Hindlimb muscle (tissue), 1 donor: ENCODE measurements around the gene SRGAP1. TPM values are rescaled to one million over a fixed set of nuclear protein-coding genes. Genes with fewer than 3 reads are reported as not detected.
"Not testable (repeated sequence)": the region's sequence is repeated elsewhere in the genome, so short reads cannot be mapped to it uniquely, and the experiment has no call there.

Source experiments
- DNase-seq: peaks from one replicate; pipeline ENCODE4 v3.0.0-alpha.2; 2013
- polyA plus RNA-seq: library from polyadenylated mRNA; unstranded; fragments of 120-200 nt; gene quantifications from one replicate; pipeline ENCODE4 v1.2.1, GENCODE V29; 2013; ENCODE audit not compliant: insufficient read length

The SRGAP1 gene
- polyA plus RNA-seq, 1 donor: 6.6 TPM

DNA sequence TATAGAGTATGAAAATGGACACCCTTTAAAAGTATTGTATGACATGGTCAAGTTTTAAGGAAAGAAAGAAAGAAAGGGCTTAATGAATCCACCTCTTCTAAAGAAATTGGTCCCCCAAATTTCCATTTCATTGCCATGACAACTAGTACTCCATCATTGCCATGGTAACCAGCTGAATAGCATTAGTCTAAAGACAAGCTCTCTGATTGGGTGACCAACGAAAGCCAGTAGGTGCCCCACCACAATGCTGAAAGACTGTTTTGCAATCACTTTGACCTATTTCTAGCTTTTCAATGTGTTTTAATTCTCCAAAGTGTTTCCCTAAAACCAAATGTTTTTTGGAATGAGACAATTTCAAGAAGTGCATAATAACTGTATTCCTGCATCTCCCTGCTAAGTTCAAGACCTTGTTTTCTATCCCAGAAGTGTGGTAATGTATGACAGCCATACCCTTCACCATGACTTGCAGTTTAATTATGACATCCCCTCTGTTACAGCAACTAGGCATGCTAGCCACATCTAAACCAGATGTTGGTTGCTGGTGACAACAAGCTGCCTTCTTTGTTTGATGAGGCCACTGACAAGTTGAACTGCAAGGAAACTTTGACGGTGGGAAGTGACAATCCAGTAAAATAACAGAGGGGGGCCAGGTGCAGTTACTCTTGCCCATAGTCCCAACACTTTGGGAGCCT, 330.9 kb downstream of the SRGAP1 start:
- DNase-seq: no peak

DNA sequence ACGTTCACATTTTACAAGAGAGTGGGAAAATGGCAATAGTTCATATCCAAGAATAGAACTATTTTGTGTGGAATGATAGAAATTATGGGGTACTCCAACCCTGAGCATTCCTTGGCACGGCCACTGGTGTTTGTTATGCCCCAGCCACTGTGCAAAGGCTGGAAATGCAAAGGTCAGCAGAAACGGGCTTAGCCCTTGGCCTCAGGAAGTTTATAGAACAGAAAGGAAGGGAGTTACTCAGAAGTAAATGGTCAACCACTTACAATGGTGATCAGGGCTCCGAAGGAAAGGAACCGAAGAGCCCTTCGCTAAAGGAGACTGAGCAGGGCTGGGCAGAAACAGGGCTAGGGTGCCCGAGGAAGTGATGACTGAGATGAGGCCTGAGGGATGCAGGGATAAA, 332.5 kb downstream of the SRGAP1 start:
- DNase-seq: no peak

DNA sequence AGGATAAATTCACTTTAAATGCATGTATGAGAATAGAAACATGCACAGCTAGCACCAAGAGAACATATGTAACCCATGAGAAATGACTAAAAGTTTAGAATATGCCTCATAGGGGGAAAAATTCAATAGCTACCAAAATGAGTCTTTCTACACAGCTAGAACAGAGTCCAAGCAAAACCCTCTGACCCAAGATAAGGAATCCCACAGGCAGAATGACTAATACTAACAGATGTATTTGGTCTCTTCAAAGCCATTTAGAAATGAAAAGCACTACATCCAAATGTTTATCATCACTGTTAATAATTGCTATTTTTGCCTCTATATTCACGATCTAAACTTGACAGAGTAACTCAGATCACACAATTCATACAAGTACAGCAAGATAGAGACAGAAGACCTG, 333.6 kb downstream of the SRGAP1 start:
- no peak for DNase-seq

DNA sequence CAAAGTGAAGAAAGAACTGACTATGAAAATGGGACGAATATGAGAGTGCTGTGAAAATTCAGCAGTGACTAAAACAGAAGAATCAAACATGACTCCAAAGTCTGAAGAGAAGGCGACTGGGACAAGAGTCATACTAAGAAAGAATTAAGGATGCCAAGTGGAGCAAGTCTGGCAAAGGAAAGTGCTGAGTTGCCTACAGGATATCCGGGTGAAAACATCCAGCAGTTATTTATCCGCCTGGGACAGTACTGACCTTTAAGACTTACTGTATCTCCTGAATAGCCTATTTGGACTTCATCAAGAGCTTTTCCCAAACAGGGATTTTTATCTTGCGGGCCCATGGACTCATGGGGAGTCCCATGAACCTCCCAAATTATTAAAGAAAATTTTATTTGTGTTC, 336.5 kb downstream of the SRGAP1 start:
- DNase-seq: peak; percentile 4

DNA sequence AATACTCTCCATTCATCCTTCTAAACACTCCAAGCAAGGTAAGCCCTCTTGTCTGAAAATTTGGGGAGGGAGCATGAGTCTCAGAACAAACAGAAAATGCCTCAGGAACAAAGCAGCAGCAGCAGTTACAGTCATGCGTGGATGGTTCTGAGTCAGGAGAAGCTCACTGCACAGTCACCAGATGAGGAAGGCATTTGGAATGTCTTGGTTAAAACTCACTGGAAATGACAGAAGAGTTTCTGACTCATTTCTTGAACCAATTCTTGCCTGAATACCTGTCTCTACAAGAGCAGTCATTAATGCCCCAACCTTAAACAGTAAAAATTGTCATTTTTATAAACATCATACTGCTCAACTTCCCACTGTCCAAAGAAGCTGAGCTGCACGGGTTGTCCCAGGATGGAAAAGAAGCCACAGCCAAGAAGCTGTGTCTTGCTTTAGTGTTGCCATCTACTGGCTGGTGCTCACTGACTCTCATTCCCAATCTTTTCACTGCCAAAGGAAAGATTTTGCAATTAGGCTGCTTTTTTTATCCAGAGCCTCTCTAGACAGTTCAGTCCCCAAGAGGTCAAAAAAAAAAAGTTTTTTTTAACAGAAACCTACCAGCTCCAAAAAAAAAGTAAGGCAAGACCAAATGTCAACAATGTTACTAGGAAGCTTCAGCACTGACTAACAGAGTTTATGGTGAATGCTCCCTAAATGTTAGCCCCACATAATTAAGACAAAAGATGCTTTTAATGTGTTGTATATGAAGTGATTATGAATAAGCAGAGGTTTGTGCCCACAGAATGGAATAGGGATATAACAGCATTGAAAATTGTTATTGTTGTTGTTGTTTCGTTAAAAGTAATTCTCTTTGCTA, 337.2 kb downstream of the SRGAP1 start:
- DNase-seq: peak; percentile 66

DNA sequence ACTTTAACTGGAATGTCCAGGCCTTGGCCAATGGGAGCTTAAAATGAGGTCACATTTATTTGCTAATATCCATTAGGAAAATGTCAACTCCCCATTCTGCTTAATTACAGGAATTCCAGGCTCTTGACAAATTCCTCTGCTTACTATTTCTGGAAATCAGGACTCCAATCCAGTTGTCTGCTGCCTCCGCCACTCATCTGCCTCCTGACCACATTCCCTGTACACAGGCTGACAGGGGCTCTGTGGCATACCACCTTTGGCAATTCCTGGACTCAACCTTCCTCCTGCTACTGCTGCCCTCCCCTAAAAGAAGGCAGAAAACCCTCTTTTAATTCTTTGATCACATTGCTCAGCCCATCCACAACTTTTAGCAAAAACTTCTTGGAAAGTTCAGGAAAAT, 339.7 kb downstream of the SRGAP1 start:
- no peak for DNase-seq

DNA sequence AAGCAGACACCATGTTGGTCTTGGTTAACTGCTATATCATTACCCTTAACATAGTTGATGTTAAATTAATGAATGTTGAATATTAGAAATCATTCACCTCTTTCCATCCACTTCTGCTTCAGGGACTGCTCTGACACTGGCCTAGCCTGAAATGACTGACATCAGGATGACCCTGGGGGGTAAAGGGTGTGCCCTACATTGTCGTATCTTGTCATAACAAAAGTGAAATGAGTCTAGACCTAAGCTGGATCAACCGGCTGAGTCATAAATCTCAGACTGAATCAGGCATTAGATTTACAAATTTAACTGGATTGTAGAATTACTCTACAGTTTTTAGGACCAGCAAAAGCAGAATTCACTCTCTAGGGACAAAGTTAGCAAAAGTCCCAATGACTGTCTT, 342.3 kb downstream of the SRGAP1 start:
- DNase-seq: no peak

DNA sequence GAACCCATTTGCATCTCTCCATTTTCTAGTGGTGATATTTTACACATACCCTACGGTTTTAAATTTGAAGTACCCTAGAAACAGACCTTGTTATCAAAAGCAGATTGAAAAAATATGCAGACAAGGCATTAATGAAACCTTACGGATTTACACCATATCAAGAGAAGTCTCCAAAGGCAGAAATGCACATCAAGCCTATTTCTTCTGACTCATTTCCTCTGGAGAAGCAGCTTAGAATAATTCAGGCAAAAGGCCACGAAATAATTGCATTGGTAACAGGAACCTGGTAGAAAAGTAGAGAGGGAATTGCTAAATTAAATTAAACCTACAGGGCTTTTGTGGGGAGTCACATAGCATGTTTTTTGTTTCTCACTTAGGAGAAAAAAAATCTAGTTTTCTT, 342.9 kb downstream of the SRGAP1 start:
- no peak for DNase-seq

DNA sequence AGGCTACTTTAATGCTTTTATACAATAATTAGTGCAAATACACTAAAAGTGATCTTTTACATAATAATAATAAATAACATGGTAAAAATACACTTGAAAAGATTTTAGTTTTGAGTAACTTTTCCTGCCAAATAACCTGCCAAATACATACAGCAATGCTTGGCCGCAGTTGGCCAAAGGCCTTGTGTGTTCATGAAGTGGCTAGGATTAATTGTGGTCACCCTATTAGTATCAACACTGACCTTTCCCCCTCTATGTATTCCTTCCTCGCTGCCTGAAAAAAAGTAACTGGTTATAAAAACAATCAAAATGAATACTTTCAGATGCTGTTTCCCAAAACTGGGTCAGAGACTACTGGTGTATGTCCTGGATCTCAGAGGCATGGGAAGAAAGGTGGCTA, 343.3 kb downstream of the SRGAP1 start:
- no peak for DNase-seq

DNA sequence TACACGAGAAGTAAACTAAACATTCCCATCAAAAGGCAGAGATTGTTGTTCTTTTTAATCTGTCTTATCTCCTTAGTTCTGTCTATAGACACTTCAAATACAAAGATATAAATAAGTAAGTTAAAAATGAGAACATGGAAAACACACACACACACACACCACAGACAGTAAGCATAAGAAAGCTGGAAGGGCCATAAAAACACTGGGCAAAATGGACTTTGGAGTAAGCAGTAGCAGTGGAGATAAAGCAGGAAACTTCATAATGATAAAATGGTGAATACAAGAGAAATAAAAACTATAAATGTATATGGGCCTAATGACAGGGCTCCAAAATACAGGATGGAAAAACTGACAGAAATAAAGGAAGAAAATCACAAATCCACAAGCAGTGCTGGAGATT, 345.0 kb downstream of the SRGAP1 start:
- DNase-seq: no peak

DNA sequence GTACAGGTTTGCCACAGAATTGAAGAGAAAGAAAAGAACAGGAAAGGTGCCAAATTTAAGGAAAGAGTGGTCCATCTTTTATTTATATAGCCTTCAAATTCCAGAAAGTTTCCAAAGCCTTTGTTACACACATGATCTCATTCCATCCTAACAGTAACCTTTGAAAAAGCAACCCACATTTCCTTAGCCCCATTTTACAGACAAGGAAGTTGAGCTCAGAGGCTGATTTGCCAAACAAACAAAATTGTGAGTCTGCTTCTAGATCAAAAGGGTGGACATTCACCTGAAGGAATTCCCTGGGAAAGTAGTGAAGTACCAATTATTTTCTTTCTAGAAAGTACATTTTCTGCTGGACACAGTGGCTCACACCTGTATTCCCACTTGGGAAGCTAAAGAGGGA, 345.6 kb downstream of the SRGAP1 start:
- DNase-seq: no peak

DNA sequence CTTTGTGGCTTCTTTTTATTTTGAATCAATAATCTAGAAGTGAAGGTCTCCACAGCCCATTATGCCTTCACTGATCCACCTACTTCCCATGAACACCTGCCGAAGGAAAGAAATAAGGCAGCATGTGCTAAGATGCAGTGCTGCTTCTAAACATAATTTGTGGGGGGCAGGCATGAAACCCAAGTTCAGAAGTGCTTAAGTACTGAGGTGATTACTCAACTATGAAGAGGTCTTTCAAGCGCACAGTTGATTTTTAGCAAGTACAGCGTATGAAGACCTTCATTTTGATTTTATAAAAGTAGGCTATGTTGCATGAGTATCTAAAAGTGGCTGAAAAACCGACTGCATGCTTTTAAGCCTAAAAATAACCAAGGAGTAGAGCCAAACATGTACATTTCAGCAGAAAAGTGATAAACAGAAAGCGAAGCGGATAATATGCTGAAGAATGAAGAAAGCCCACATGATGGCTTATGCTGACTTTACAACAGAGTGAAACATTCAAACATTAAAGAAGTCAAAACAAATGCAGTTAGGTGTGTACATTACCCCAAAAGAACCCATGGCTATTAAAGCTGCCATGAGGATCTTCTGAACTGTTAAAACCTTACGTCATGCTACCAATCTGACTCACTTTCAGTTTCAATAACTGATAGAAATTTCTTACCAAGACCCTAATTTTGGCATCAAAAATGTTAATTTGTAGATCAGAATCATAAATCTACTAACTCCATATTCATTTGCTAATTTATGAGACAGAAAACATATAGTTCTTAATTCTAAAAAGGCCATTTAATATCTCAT, 348.3 kb downstream of the SRGAP1 start:
- DNase-seq: no peak

DNA sequence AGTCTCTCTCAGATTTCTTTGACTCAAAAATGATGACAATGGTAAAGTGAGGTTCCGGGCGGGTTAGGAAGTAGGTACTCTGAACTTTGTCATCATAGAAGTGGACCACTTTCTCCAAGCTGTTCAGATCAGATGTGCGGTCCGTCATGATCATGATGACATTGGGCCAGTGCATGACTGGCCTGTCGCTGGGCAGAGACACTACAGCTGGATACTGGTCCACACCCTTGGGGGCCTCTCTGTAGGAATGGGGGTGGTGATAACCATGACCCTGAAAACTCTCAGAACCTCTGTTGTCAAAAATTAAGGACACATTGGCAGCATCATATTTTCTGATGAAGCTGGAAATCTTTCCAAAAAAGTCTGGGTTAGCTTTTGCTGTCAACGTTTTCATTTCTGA, 349.4 kb downstream of the SRGAP1 start:
- no peak for DNase-seq

DNA sequence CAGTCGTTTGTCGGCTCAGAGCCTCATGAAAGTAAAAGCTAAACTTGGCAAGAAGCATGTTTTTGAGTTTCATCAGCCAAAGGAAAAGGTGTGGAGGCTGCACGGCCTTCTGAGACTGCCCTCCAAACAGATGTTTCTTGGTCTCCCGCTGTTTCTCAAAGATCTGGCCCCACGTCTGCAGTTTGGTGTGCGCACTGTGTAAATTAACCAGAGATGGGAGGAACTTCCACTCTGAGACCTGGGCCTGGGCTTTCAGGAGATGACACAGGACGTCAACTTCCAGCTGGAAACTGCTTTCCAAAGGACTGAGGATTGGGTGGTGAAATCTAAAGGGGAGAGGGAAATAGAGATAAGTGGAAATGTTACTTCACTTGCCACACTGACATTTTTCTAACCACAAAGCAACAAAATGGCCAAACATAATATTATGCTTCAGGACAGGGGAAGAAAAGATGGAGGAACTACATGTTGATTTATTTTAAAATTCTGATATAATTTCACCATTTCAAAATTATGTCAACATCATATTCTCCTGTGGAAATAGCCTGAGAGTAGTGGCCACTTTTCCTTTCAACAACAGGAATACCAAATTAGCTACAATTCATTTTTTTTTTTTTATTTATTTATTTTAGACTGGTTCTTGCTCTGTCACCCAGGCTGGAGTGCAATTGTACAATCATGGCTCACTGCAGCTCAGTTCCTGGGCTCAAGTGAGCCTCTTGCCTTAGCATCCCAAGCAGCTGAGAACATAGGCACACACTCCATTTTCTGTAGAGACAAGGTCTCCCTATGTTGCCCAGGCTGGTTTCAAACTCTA, 350.0 kb downstream of the SRGAP1 start:
- no peak for DNase-seq

DNA sequence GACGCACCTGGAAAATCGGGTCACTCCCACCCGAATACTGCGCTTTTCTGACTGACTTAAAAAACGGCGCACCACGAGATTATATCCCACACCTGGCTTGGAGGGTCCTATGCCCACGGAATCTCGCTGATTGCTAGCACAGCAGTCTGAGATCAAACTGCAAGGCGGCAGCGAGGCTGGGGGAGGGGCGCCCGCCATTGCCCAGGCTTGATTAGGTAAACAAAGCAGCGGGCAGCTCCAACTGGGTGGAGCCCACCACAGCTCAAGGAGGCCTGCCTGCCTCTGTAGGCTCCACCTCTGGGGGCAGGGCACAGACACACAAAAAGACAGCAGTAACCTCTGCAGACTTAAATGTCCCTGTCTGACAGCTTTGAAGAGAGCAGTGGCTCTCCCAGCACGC, 351.3 kb downstream of the SRGAP1 start:
- not testable (repeated sequence) for DNase-seq

DNA sequence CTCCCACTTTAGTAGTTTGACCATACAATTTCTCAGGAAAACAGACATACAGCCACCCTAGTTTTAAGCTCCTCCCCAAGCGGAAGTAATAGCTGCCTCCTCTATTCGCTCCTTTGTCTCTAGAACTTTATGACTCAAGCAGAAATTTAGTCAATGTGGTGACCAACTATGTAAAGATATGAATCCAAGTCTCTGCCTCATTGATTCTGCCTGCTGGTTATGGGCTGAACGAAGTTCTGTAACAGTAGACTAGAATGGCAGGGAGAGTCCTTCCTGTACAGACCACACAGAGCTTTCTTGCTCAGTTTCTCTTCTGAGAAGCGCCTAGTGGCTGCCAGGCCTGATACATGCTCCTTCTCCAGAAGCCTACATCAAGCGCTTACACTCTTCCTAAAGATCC, 358.5 kb downstream of the SRGAP1 start:
- no peak for DNase-seq

DNA sequence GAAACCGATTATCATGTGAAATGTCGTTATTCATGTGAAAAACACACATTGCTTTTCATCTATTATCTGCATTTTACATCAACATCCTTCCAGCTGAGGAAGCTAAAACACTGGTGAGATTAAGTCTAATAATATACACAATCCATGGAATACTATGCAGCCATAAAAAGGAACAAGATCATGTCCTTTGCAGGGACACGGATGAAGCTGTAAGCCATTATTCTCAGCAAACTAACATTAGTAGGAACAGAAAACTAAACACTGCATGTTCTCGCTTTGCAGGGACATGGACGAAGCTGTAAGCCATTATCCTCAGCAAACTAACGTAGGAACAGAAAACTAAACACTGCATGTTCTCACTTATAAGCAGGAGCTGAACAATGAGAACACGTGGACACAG, 359.3 kb downstream of the SRGAP1 start:
- DNase-seq: no peak

DNA sequence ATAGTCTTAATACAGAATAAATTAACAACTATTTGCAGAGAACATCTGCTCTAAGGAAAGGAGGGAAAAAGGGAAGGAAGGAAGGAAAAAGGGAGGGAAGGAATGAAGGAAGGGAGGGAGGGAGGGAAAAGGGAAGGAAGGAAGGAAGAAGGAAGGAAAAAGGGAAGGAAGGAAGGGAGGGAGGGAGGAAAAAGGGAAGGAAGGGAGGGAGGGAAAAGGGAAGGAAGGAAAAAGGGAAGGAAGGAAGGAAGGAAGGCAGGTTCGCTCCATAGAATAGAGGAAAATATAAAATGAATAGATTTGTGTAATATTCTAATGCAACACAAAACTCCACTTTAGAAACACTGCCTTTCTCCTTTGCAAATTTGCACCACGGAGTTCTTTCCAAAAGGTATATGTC, 361.0 kb downstream of the SRGAP1 start:
- DNase-seq: no peak

DNA sequence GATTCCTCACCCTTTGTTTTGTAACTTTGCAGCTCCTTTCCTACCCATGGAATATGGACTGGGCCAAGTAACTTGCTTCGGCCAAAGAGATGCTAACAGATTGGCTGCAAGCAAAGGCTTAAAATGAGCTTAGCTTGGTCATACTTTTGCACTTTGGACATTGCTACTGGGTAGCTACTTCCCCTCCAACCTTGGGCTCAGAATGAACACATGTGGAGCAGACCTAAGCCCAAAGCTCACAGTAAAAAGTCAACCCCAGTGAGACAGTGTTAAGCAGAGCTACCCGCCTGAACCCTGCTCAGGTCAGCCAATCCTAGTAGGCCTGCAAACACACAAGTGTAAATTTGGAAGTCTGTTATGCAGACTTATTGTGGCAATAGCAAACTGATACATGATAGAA, 363.0 kb downstream of the SRGAP1 start:
- no peak for DNase-seq
